ENCODE results near the gene TMEM132D.

GRCh38 chr12:129084875-129085826 lies 818.7 kb downstream of the TMEM132D start:
- TF ChIP-seq, protein P1, sequence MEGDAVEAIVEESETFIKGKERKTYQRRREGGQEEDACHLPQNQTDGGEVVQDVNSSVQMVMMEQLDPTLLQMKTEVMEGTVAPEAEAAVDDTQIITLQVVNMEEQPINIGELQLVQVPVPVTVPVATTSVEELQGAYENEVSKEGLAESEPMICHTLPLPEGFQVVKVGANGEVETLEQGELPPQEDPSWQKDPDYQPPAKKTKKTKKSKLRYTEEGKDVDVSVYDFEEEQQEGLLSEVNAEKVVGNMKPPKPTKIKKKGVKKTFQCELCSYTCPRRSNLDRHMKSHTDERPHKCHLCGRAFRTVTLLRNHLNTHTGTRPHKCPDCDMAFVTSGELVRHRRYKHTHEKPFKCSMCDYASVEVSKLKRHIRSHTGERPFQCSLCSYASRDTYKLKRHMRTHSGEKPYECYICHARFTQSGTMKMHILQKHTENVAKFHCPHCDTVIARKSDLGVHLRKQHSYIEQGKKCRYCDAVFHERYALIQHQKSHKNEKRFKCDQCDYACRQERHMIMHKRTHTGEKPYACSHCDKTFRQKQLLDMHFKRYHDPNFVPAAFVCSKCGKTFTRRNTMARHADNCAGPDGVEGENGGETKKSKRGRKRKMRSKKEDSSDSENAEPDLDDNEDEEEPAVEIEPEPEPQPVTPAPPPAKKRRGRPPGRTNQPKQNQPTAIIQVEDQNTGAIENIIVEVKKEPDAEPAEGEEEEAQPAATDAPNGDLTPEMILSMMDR (IDR thresholded peaks at IDR 0.05; ENCODE audit: insufficient read depth, low read depth, low read length), result no peak
- no peak for TF ChIP-seq EZH2 (IDR thresholded peaks at IDR 0.05; ENCODE audit: insufficient read depth, low read length)

Measured in astrocyte (in vitro differentiated cells and primary cell).